WTC11 (cell line): Measurements from ENCODE around the gene TMEM217. TPM values are rescaled to one million over a fixed set of nuclear protein-coding genes. Genes with fewer than 3 reads are reported as not detected.

Experiments
- ATAC-seq: fragments of 200-7000 bp; cut with Tn5 transposase; 2 replicates; pipeline ENCODE4 v1.10.0; 2021; ENCODE audit warnings: mild to moderate bottlenecking, moderate library complexity
- CTCF ChIA-PET: fragments of 300-600 bp; sonication (Branson Sonifier 250); formaldehyde crosslinking; loops from one replicate; lab custom pipeline; 2021; ENCODE audit warnings: antibody characterized with exemption; lab: Charles Lee
- POLR2A ChIA-PET: fragments of 350-600 bp; sonication (Branson Sonifier 250); formaldehyde crosslinking; loops from one replicate; lab custom pipeline; 2021; ENCODE audit warnings: antibody characterized with exemption; lab: Charles Lee
- DNase-seq: peaks from one replicate; pipeline ENCODE4 v3.0.0; 2021; ENCODE audit warnings: low spot score
- H3K27ac Mint-ChIP-seq: 2 replicates; pipeline ENCODE4 v1.8.0; 2021; ENCODE audit warnings: mixed read lengths
- H3K27me3 Mint-ChIP-seq: 2 replicates; pipeline ENCODE4 v1.8.0; 2021; ENCODE audit warnings: low read depth, mild to moderate bottlenecking, moderate library complexity, mixed read lengths
- H3K36me3 Mint-ChIP-seq: 2 replicates; pipeline ENCODE4 v1.8.0; 2021; ENCODE audit warnings: mixed read lengths
- H3K4me1 Mint-ChIP-seq: 2 replicates; pipeline ENCODE4 v1.8.0; 2022; ENCODE audit warnings: mixed read lengths
- H3K4me3 Mint-ChIP-seq: 2 replicates; pipeline ENCODE4 v1.8.0; 2021; ENCODE audit warnings: mild to moderate bottlenecking, moderate library complexity, mixed read lengths
- H3K9me3 Mint-ChIP-seq: 2 replicates; pipeline ENCODE4 v1.8.0; 2021; ENCODE audit warnings: mixed read lengths
- ETV6 ChIP-seq: sonication (generic); formaldehyde crosslinking; IDR thresholded peaks from 2 replicates; pipeline ENCODE4 v1.8.1; 2022; ENCODE audit warnings: mild to moderate bottlenecking, missing genetic modification reagents
- FOXK1 ChIP-seq: sonication (generic); formaldehyde crosslinking; IDR thresholded peaks from 2 replicates; pipeline ENCODE4 v1.8.0; 2022; ENCODE audit warnings: mild to moderate bottlenecking, moderate library complexity, missing genetic modification reagents
- GRHL2 ChIP-seq: fragments of 250-450 bp; sonication (Bioruptor Pico); IDR thresholded peaks from 2 replicates; pipeline ENCODE4 v1.8.0; 2022; ENCODE audit warnings: mild to moderate bottlenecking, moderate library complexity; ENCODE audit not compliant: insufficient replicate concordance, severe bottlenecking
- MLX ChIP-seq: sonication (generic); formaldehyde crosslinking; IDR thresholded peaks from 2 replicates; pipeline ENCODE4 v1.8.1; 2023; ENCODE audit warnings: mild to moderate bottlenecking, missing genetic modification reagents, moderate library complexity
- NFE2L1 ChIP-seq: sonication (generic); formaldehyde crosslinking; IDR thresholded peaks from 2 replicates; pipeline ENCODE4 v1.8.1; 2023; ENCODE audit warnings: missing genetic modification reagents
- NFYB ChIP-seq: sonication (generic); formaldehyde crosslinking; conservative IDR thresholded peaks from 2 replicates; pipeline ENCODE4 v1.8.0; 2022; ENCODE audit warnings: low read depth, missing genetic modification reagents
- OVOL2 ChIP-seq: fragments of 250-450 bp; sonication (Bioruptor Pico); IDR thresholded peaks from 2 replicates; pipeline ENCODE4 v1.9.0; 2021; ENCODE audit warnings: mild to moderate bottlenecking, borderline replicate concordance
- PRDM15 ChIP-seq: sonication (generic); formaldehyde crosslinking; IDR thresholded peaks from 2 replicates; pipeline ENCODE4 v1.8.0; 2022; ENCODE audit warnings: missing genetic modification reagents
- PRRX2 ChIP-seq: fragments of 250-450 bp; sonication (Bioruptor Pico); IDR thresholded peaks from 2 replicates; pipeline ENCODE4 v1.8.0; 2021; ENCODE audit warnings: mild to moderate bottlenecking
- RORB ChIP-seq: fragments of 250-450 bp; sonication (Bioruptor Pico); IDR thresholded peaks from 2 replicates; pipeline ENCODE4 v1.9.0; 2021; ENCODE audit warnings: mild to moderate bottlenecking
- TEAD1 ChIP-seq: sonication (generic); formaldehyde crosslinking; IDR thresholded peaks from 2 replicates; pipeline ENCODE4 v1.8.0; 2022; ENCODE audit warnings: mild to moderate bottlenecking, missing genetic modification reagents
- TEAD4 ChIP-seq: sonication (generic); formaldehyde crosslinking; IDR thresholded peaks from 2 replicates; pipeline ENCODE4 v1.8.0; 2022; ENCODE audit warnings: mild to moderate bottlenecking, missing genetic modification reagents
- ZNF121 ChIP-seq: sonication (generic); formaldehyde crosslinking; IDR thresholded peaks from 2 replicates; pipeline ENCODE4 v1.8.0; 2023; ENCODE audit warnings: missing genetic modification reagents
- ZNF423 ChIP-seq: fragments of 250-450 bp; sonication (Bioruptor Pico); IDR thresholded peaks from 2 replicates; pipeline ENCODE4 v2.1.2; 2022; ENCODE audit warnings: mild to moderate bottlenecking, moderate library complexity
- ZNF671 ChIP-seq: fragments of 250-450 bp; sonication (Bioruptor Pico); IDR thresholded peaks from 2 replicates; pipeline ENCODE4 v1.8.0; 2021; ENCODE audit warnings: mild to moderate bottlenecking
- total RNA-seq: library from RNA; stranded (reverse); gene quantifications from 3 replicates; pipeline ENCODE4 v1.2.3, GENCODE V29; 2021
- TF ChIP-seq, protein P1 (sequence below): sonication (generic); formaldehyde crosslinking; IDR thresholded peaks from 2 replicates; pipeline ENCODE4 v1.8.0; 2023; ENCODE audit warnings: missing genetic modification reagents, mild to moderate bottlenecking, borderline replicate concordance
- TF ChIP-seq, protein P2 (sequence below): fragments of 250-450 bp; sonication (Bioruptor Pico); IDR thresholded peaks from 2 replicates; pipeline ENCODE4 v1.9.0; 2021; ENCODE audit warnings: mild to moderate bottlenecking
- TF ChIP-seq, protein P3 (sequence below): sonication (generic); formaldehyde crosslinking; conservative IDR thresholded peaks from 2 replicates; pipeline ENCODE4 v1.8.1; 2023; ENCODE audit warnings: mild to moderate bottlenecking, low read depth, missing genetic modification reagents, moderate library complexity
- TF ChIP-seq, protein P4 (sequence below): sonication (generic); formaldehyde crosslinking; conservative IDR thresholded peaks from 2 replicates; pipeline ENCODE4 v1.8.1; 2022; ENCODE audit warnings: mild to moderate bottlenecking, missing genetic modification reagents

TMEM217 gene
- total RNA-seq, 1 experiment from 2014 or later: 0.61 TPM

- TF ChIP-seq, protein P1, sequence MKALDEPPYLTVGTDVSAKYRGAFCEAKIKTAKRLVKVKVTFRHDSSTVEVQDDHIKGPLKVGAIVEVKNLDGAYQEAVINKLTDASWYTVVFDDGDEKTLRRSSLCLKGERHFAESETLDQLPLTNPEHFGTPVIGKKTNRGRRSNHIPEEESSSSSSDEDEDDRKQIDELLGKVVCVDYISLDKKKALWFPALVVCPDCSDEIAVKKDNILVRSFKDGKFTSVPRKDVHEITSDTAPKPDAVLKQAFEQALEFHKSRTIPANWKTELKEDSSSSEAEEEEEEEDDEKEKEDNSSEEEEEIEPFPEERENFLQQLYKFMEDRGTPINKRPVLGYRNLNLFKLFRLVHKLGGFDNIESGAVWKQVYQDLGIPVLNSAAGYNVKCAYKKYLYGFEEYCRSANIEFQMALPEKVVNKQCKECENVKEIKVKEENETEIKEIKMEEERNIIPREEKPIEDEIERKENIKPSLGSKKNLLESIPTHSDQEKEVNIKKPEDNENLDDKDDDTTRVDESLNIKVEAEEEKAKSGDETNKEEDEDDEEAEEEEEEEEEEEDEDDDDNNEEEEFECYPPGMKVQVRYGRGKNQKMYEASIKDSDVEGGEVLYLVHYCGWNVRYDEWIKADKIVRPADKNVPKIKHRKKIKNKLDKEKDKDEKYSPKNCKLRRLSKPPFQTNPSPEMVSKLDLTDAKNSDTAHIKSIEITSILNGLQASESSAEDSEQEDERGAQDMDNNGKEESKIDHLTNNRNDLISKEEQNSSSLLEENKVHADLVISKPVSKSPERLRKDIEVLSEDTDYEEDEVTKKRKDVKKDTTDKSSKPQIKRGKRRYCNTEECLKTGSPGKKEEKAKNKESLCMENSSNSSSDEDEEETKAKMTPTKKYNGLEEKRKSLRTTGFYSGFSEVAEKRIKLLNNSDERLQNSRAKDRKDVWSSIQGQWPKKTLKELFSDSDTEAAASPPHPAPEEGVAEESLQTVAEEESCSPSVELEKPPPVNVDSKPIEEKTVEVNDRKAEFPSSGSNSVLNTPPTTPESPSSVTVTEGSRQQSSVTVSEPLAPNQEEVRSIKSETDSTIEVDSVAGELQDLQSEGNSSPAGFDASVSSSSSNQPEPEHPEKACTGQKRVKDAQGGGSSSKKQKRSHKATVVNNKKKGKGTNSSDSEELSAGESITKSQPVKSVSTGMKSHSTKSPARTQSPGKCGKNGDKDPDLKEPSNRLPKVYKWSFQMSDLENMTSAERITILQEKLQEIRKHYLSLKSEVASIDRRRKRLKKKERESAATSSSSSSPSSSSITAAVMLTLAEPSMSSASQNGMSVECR (CRISPR knock-in tag): no peak
- no peak for TF ChIP-seq TEAD1 (CRISPR knock-in tag)
Measured at GRCh38 chr6:37209461-37210205, 48.3 kb downstream of the TMEM217 start (continued).

DNA sequence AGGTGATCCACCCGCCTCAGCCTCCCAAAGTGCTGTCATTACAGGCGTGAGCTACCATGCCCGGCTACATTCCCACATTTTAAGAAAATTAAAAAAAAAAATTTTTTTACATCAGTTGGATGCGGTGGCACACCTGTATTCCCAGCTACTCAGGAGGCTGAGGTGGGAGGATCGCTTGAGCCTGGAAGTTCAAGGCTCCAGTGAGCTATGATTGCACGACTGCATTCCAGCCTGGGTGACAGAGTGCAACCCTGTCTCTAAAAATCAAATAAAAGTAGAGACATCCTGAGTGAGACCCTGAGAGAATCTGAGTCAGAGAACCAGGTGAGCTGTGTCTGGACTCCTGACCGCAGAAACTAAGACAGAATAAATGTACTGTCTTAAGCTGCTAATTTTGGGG is 49.2 kb downstream of the TMEM217 start:
- no peak for TF ChIP-seq ZNF423 (CRISPR knock-in tag)
- no peak for TF ChIP-seq GRHL2 (CRISPR knock-in tag)
- TF ChIP-seq PRDM15 (CRISPR knock-in tag): no peak
- no peak for TF ChIP-seq ZNF121 (CRISPR knock-in tag)
- no peak for TF ChIP-seq NFYB (CRISPR knock-in tag)
- TF ChIP-seq ZNF671 (CRISPR knock-in tag): no peak
- TF ChIP-seq ETV6 (CRISPR knock-in tag): no peak
- TF ChIP-seq, protein P2, sequence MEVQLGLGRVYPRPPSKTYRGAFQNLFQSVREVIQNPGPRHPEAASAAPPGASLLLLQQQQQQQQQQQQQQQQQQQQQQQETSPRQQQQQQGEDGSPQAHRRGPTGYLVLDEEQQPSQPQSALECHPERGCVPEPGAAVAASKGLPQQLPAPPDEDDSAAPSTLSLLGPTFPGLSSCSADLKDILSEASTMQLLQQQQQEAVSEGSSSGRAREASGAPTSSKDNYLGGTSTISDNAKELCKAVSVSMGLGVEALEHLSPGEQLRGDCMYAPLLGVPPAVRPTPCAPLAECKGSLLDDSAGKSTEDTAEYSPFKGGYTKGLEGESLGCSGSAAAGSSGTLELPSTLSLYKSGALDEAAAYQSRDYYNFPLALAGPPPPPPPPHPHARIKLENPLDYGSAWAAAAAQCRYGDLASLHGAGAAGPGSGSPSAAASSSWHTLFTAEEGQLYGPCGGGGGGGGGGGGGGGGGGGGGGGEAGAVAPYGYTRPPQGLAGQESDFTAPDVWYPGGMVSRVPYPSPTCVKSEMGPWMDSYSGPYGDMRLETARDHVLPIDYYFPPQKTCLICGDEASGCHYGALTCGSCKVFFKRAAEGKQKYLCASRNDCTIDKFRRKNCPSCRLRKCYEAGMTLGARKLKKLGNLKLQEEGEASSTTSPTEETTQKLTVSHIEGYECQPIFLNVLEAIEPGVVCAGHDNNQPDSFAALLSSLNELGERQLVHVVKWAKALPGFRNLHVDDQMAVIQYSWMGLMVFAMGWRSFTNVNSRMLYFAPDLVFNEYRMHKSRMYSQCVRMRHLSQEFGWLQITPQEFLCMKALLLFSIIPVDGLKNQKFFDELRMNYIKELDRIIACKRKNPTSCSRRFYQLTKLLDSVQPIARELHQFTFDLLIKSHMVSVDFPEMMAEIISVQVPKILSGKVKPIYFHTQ (CRISPR knock-in tag): no peak
- TF ChIP-seq, protein P3, sequence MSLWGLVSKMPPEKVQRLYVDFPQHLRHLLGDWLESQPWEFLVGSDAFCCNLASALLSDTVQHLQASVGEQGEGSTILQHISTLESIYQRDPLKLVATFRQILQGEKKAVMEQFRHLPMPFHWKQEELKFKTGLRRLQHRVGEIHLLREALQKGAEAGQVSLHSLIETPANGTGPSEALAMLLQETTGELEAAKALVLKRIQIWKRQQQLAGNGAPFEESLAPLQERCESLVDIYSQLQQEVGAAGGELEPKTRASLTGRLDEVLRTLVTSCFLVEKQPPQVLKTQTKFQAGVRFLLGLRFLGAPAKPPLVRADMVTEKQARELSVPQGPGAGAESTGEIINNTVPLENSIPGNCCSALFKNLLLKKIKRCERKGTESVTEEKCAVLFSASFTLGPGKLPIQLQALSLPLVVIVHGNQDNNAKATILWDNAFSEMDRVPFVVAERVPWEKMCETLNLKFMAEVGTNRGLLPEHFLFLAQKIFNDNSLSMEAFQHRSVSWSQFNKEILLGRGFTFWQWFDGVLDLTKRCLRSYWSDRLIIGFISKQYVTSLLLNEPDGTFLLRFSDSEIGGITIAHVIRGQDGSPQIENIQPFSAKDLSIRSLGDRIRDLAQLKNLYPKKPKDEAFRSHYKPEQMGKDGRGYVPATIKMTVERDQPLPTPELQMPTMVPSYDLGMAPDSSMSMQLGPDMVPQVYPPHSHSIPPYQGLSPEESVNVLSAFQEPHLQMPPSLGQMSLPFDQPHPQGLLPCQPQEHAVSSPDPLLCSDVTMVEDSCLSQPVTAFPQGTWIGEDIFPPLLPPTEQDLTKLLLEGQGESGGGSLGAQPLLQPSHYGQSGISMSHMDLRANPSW (CRISPR knock-in tag): no peak
- TF ChIP-seq, protein P4, sequence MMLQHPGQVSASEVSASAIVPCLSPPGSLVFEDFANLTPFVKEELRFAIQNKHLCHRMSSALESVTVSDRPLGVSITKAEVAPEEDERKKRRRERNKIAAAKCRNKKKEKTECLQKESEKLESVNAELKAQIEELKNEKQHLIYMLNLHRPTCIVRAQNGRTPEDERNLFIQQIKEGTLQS (CRISPR knock-in tag): no peak
- TF ChIP-seq RORB (CRISPR knock-in tag): no peak
- no peak for TF ChIP-seq FOXK1 (CRISPR knock-in tag)
- TF ChIP-seq PRRX2 (CRISPR knock-in tag): no peak
- no peak for TF ChIP-seq MLX
- no peak for TF ChIP-seq NFE2L1 (CRISPR knock-in tag)
- TF ChIP-seq OVOL2 (CRISPR knock-in tag): no peak
- TF ChIP-seq TEAD4 (CRISPR knock-in tag): no peak
- H3K36me3 Mint-ChIP-seq: no peaks in the 10 kb centered on the region
- POLR2A ChIA-PET: no interaction called here

More for the DNA sequence above, 49.2 kb downstream of the TMEM217 start:
- CTCF ChIA-PET: interaction anchor here (0.5 to 20.2 kb wide), 10 partner anchors 8 to 295 kb away, joined by 3 to 537 read pairs (median 8); partner anchors contain the start of gene PIM1
- no peak for DNase-seq
- Mint-ChIP-seq H3K4me1 (peaks cover 5% of the 10 kb centered on the region; the same call in 1 of the 2 replicates), H3K9me3 (no peaks in the 10 kb centered on the region), H3K27me3 (peaks cover 3% of the 10 kb centered on the region; the same call in 1 of the 2 replicates), H3K4me3 (no peak overlapping the region), H3K27ac (no peak overlapping the region)
- no peak for ATAC-seq
